GM18907 (cell line): Measurements from ENCODE around the gene RABGAP1L.
"Not testable (repeated sequence)": the region's sequence is repeated elsewhere in the genome, so short reads cannot be mapped to it uniquely, and the experiment has no call there.

Experiments
- ATAC-seq: cut with Tn5 transposase; IDR thresholded peaks from one replicate; pipeline ENCODE4 v1.9.1; 2021; ENCODE audit warnings: mild to moderate bottlenecking, moderate library complexity; ENCODE audit not compliant: unreplicated experiment

Gene RABGAP1L

GRCh38 chr1:174789399-174789798, 630.1 kb downstream of the RABGAP1L start:
- ATAC-seq: peak; percentile 92

GRCh38 chr1:174791863-174792262, 632.5 kb downstream of the RABGAP1L start:
- no peak for ATAC-seq

GRCh38 chr1:174794861-174795260, 635.5 kb downstream of the RABGAP1L start:
- ATAC-seq: no peak

- no peak for ATAC-seq
These were observed 636.5 kb downstream of the RABGAP1L start for GRCh38 chr1:174795806-174796205.

- no peak for ATAC-seq
These were observed 638.1 kb downstream of the RABGAP1L start for GRCh38 chr1:174797398-174797797.

GRCh38 chr1:174799136-174799479, 639.8 kb downstream of the RABGAP1L start:
- ATAC-seq: no peak

- ATAC-seq: no peak
These were observed 641.0 kb downstream of the RABGAP1L start for GRCh38 chr1:174800216-174800851.

GRCh38 chr1:174800876-174801275, 641.6 kb downstream of the RABGAP1L start:
- ATAC-seq: no peak

- ATAC-seq: no peak
These were observed 650.5 kb downstream of the RABGAP1L start for GRCh38 chr1:174809755-174810280.

GRCh38 chr1:174812016-174812415, 652.7 kb downstream of the RABGAP1L start:
- ATAC-seq: no peak

GRCh38 chr1:174812656-174813055, 653.3 kb downstream of the RABGAP1L start:
- ATAC-seq: no peak

GRCh38 chr1:174815036-174815435, 655.7 kb downstream of the RABGAP1L start:
- peak; percentile 49 for ATAC-seq

- ATAC-seq: peak; percentile 56
These were observed 656.2 kb downstream of the RABGAP1L start for GRCh38 chr1:174815474-174815908.

GRCh38 chr1:174816621-174817020, 657.3 kb downstream of the RABGAP1L start:
- not testable (repeated sequence) for ATAC-seq

GRCh38 chr1:174818014-174818616, 658.8 kb downstream of the RABGAP1L start:
- peak; percentile 48 for ATAC-seq

- no peak for ATAC-seq
These were observed 659.6 kb downstream of the RABGAP1L start for GRCh38 chr1:174818951-174819350.

- ATAC-seq: no peak
These were observed 660.3 kb downstream of the RABGAP1L start for GRCh38 chr1:174819596-174819995.

- ATAC-seq: no peak
These were observed 665.8 kb downstream of the RABGAP1L start for GRCh38 chr1:174825127-174825526.

GRCh38 chr1:174825806-174826205, 666.5 kb downstream of the RABGAP1L start:
- no peak for ATAC-seq

GRCh38 chr1:174828264-174828663, 668.9 kb downstream of the RABGAP1L start:
- ATAC-seq: no peak

- ATAC-seq: no peak
These were observed 670.7 kb downstream of the RABGAP1L start for GRCh38 chr1:174829990-174830389.

- no peak for ATAC-seq
These were observed 677.2 kb downstream of the RABGAP1L start for GRCh38 chr1:174836543-174836942.
